Cardiac muscle cell (in vitro differentiated cells and primary cell): ENCODE data around the gene RARG. TPM values are rescaled to one million over a fixed set of nuclear protein-coding genes. Genes with fewer than 3 reads are reported as not detected.
A peak's percentile ranks its signal among the peaks of the same experiment; 100 is the strongest.

Experiments used
- DNase-seq, 2 donors: peaks; one replicate each; pipeline versions ENCODE4 v3.0.0 to v3.0.0-alpha.2; 2010 to 2017; ENCODE audit warnings: low read depth in 1 of 2, low spot score in 1 of 2
- H3K27ac ChIP-seq: fragments of 200-600 bp; sonication (generic); 2 replicates; pipeline ENCODE4 v1.5.1; 2016
- H3K27me3 ChIP-seq: fragments of 200-600 bp; sonication (generic); 2 replicates; pipeline ENCODE4 v1.6.0; 2016; ENCODE audit warnings: control low read depth
- H3K36me3 ChIP-seq: fragments of 200-600 bp; sonication (generic); 2 replicates; pipeline ENCODE4 v1.5.1; 2016; ENCODE audit warnings: control low read depth
- H3K4me1 ChIP-seq: fragments of 200-600 bp; sonication (generic); 2 replicates; pipeline ENCODE4 v1.8.1; 2017; ENCODE audit warnings: low read depth, mild to moderate bottlenecking, mixed run types
- H3K4me3 ChIP-seq: fragments of 200-600 bp; sonication (generic); 2 replicates; pipeline ENCODE4 v1.5.1; 2016; ENCODE audit warnings: mild to moderate bottlenecking
- H3K9me3 ChIP-seq: fragments of 200-600 bp; sonication (generic); 2 replicates; pipeline ENCODE4 v1.5.1; 2017; ENCODE audit warnings: low read depth, mild to moderate bottlenecking, control low read depth
- polyA plus RNA-seq: library from polyadenylated mRNA; unstranded; fragments of >200 nt; fragmentation: Nextera tagmentation; extraction: Ambion mirVana; gene quantifications from 2 replicates; pipeline ENCODE4 v1.2.1, GENCODE V29; 2016
- total RNA-seq: library from RNA; depleted of rRNA; stranded (reverse); fragments of >200 nt; gene quantifications from 2 replicates; pipeline ENCODE4 v1.2.3, GENCODE V29; 2016
- TF ChIP-seq, protein P1 (sequence below): IDR thresholded peaks from 2 replicates; pipeline ENCODE4 v1.5.1; 2012; ENCODE audit warnings: low read depth, mild to moderate bottlenecking, low read length

Gene RARG
- total and polyA plus RNA-seq, 2 experiments from 2014 or later = 13.0 to 30.4 TPM

DNA sequence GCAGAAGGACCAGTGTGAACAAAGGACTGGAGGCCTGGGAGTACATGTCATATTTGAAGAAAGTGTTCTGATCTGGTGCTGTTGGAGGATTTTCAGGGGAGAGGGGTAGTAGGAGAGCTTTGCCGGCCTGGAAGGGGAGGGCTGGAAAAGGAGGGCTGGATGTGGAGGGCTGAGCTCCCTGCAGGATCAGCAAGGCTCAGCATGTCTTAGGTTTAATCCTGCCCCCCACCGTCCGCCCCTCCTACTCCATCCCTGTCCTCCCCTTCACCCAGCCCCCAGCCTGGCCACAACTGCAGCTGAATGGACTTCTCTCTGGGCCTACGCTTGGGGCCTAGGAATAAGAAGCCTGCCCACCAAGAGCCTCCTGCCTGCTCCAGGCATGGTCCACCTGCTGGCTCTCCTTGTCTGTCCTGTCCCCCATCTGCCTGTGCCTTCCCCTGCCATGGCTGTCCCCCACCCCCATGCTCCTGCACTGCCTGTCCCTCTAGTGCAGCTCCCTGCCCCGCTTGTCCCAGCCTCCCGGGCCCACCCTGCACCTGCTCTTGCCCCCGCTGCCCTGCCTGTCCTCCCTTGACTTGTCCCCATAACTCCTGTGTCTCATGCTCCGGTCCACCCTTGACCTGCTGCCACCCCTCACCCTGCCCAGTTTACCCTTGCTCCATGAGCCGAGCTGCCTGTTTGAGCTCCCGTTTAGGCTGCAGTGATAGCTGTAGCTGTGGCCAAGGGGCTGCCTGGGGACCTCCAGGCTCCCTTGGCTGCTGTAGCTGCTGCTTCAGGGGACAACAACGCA is 9.8 kb upstream of the RARG start:
- H3K27ac ChIP-seq = peak overlapping the region; percentile 75
- H3K27me3 ChIP-seq = no peaks in the 10 kb centered on the region
- peaks cover 14% of the 10 kb centered on the region for H3K4me1 ChIP-seq
- H3K9me3 ChIP-seq = no peaks in the 10 kb centered on the region
- H3K36me3 ChIP-seq = no peaks in the 10 kb centered on the region
- TF ChIP-seq, protein P1, sequence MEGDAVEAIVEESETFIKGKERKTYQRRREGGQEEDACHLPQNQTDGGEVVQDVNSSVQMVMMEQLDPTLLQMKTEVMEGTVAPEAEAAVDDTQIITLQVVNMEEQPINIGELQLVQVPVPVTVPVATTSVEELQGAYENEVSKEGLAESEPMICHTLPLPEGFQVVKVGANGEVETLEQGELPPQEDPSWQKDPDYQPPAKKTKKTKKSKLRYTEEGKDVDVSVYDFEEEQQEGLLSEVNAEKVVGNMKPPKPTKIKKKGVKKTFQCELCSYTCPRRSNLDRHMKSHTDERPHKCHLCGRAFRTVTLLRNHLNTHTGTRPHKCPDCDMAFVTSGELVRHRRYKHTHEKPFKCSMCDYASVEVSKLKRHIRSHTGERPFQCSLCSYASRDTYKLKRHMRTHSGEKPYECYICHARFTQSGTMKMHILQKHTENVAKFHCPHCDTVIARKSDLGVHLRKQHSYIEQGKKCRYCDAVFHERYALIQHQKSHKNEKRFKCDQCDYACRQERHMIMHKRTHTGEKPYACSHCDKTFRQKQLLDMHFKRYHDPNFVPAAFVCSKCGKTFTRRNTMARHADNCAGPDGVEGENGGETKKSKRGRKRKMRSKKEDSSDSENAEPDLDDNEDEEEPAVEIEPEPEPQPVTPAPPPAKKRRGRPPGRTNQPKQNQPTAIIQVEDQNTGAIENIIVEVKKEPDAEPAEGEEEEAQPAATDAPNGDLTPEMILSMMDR = no peak
- H3K4me3 ChIP-seq = no peak overlapping the region
- DNase-seq = no peak

DNA sequence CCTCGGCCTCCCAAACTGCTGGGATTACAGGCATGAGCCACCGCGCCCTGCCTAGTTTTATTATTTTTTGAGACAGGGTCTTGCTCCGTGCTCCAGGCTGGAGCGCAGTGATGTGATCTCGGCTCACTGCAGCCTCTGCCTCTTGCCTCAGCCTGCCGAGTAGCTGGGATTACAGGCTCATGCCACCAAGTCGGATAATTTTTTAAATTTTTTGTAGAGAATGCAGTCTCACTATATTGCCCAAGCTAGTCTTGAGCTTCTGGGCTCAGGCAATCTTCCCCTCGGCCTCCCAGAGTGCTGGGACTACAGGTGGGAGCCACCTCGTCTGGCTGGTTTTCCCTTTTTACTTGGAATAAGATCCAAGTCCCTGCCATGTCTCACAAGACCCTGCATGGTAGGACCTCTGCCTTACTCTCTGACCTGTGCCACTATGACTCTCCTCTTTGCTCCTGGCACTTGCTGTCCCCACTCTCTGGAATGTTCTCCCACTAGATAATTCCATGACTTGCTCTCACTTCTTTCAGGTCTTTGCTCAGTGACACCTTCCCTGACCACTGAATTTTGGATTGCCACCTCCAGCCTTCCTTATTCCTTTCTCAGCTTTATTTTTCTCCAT is 7.7 kb upstream of the RARG start:
- Histone ChIP-seq H3K36me3 (no peaks in the 10 kb centered on the region), H3K27me3 (no peaks in the 10 kb centered on the region), H3K27ac (no peak overlapping the region), H3K9me3 (no peaks in the 10 kb centered on the region), H3K4me1 (peaks cover 14% of the 10 kb centered on the region), H3K4me3 (no peak overlapping the region)
- TF ChIP-seq, protein P1 = no peak
- DNase-seq = no peak

DNA sequence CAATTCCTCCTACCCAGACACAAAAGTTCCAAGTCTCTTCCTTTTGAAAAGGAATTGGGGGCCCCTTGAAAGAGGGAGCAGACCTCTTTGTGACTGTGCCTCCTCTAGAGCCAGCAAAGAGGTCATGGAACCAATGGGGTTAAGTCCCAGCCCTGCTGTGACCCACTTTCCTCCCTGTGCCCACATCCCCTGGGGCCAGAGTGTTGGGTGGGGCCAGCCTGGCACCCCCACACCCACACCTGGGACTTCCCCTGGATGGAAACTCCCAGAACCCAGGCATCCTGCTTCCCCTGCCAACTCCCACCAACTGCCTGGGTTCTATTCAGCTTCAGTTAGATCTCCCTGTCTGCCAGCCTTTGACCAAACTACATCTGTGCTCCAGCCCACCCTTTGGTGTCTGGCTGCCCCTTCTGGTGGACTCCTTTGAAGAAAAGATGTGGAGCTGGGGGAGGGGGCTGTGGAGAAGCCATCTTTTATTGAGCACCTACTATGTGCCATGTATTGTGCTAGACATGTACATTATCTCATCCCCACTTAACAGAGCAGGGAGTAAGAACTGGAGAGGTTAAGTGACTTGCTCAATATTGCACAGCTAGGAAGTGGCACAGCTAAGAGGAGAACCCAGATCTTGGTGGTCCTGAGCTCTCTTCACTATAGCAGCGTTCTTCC is 4.6 kb upstream of the RARG start:
- TF ChIP-seq, protein P1 = no peak
- Histone ChIP-seq H3K27me3 (no peaks in the 10 kb centered on the region), H3K9me3 (no peaks in the 10 kb centered on the region), H3K4me3 (no peak overlapping the region), H3K27ac (no peak overlapping the region), H3K4me1 (peaks cover 25% of the 10 kb centered on the region), H3K36me3 (no peaks in the 10 kb centered on the region)
- DNase-seq = no peak

DNA sequence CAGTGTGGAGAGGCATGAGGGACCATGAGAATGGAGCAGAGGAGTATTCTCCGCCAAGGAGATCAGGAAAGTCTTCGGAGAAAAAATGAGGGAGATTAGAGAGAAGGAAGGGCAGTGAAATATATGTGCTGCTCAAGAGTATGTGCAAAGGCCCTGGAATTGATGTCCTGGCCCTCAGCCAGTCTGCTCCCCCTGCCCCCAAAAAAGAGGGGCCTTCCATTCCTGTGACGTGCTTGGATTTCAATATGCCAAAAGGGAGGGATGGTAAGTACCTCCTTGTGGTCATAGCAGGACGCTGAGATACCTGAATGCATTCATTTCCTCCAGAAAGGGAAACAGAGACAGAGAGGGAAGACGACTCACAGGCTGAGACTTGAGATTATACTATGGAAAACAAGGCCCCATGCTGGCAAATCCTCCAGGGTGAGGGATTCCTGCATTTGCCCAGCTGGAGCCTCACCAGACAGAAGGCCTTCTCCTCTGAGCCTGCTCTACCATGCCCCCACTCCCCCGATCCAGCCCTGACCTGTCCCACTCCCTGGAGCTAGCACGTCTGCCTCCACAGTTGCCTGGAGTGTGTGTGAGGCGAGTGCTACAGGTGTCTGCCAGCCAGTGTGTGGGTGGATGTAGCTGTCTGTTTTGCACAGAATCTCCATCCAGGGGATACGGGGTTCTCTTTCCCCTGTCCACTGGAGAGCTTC is 3.9 kb upstream of the RARG start:
- DNase-seq = no peak
- H3K4me1 ChIP-seq = peaks cover 25% of the 10 kb centered on the region
- no peaks in the 10 kb centered on the region for H3K9me3 ChIP-seq
- H3K36me3 ChIP-seq = no peaks in the 10 kb centered on the region
- no peaks in the 10 kb centered on the region for H3K27me3 ChIP-seq
- no peak overlapping the region for H3K27ac ChIP-seq
- TF ChIP-seq, protein P1 = no peak
- no peak overlapping the region for H3K4me3 ChIP-seq

DNA sequence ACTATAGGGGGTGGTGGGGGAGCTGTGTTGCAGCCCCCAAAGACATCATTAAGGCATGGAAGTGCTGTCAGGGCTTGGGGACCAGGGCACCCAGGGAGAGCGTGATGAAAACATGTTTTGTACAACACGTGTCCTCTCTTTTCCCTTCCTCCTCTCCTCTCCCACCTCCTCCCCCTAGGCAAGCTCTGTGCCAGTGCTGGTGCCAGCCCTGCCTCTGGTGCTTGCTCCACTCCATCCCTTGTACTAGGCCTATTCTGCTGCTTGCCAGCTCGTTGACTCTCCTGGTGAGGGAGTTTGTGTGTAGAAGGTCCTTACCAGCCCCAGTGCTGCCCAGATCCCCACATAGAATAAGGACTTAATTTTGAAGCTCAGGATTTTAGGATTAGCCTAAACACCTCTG is 3.2 kb upstream of the RARG start:
- TF ChIP-seq, protein P1 = no peak
- H3K4me3 ChIP-seq = no peak overlapping the region
- H3K4me1 ChIP-seq = peaks cover 25% of the 10 kb centered on the region
- H3K27ac ChIP-seq = no peak overlapping the region
- DNase-seq = no peak
- no peaks in the 10 kb centered on the region for H3K9me3 ChIP-seq
- no peaks in the 10 kb centered on the region for H3K36me3 ChIP-seq
- no peaks in the 10 kb centered on the region for H3K27me3 ChIP-seq
